ENCODE measurements around the gene ATG16L2.
A peak's percentile ranks its signal among the peaks of the same experiment; 100 is the strongest.
"Not testable (repeated sequence)": the region's sequence is repeated elsewhere in the genome, so short reads cannot be mapped to it uniquely, and the experiment has no call there.

Gene ATG16L2

GRCh38 chr11:72786305-72787215, 27.7 kb upstream of the ATG16L2 start:
- H3K27me3 Mint-ChIP-seq: no peaks in the 10 kb centered on the region
- H3K4me3 Mint-ChIP-seq: no peak overlapping the region
- ATAC-seq: no peak
- H3K27ac Mint-ChIP-seq: peak overlapping the region; percentile 74
- no peaks in the 10 kb centered on the region for H3K9me3 Mint-ChIP-seq
- peaks cover 41% of the 10 kb centered on the region for H3K4me1 Mint-ChIP-seq
- no peaks in the 10 kb centered on the region for H3K36me3 Mint-ChIP-seq

GRCh38 chr11:72787216-72788104, 26.8 kb upstream of the ATG16L2 start:
- H3K9me3 Mint-ChIP-seq: no peaks in the 10 kb centered on the region
- peak; percentile 74 for ATAC-seq
- H3K4me1 Mint-ChIP-seq: peaks cover 38% of the 10 kb centered on the region
- H3K4me3 Mint-ChIP-seq: no peak overlapping the region
- no peaks in the 10 kb centered on the region for H3K27me3 Mint-ChIP-seq
- peak overlapping the region; percentile 74 for H3K27ac Mint-ChIP-seq
- no peaks in the 10 kb centered on the region for H3K36me3 Mint-ChIP-seq

GRCh38 chr11:72788241-72788640, 26.0 kb upstream of the ATG16L2 start:
- H3K27me3 Mint-ChIP-seq: no peaks in the 10 kb centered on the region
- H3K36me3 Mint-ChIP-seq: no peaks in the 10 kb centered on the region
- H3K4me1 Mint-ChIP-seq: peaks cover 39% of the 10 kb centered on the region
- H3K4me3 Mint-ChIP-seq: no peak overlapping the region
- ATAC-seq: no peak
- H3K9me3 Mint-ChIP-seq: no peaks in the 10 kb centered on the region
- peak overlapping the region; percentile 74 for H3K27ac Mint-ChIP-seq

- Mint-ChIP-seq H3K36me3 (no peaks in the 10 kb centered on the region), H3K4me1 (peaks cover 51% of the 10 kb centered on the region), H3K4me3 (no peak overlapping the region), H3K27ac (peak overlapping the region; percentile 51), H3K27me3 (no peaks in the 10 kb centered on the region), H3K9me3 (no peaks in the 10 kb centered on the region)
- no peak for ATAC-seq
Measured at GRCh38 chr11:72789493-72790131, 24.6 kb upstream of the ATG16L2 start.

- ATAC-seq, H3K27ac Mint-ChIP-seq, H3K9me3 Mint-ChIP-seq, H3K4me3 Mint-ChIP-seq, H3K36me3 Mint-ChIP-seq, H3K27me3 Mint-ChIP-seq: not testable (repeated sequence)
- H3K4me1 Mint-ChIP-seq: peaks cover 56% of the 10 kb centered on the region
Measured at GRCh38 chr11:72791228-72791627, 23.0 kb upstream of the ATG16L2 start.

- peaks cover 44% of the 10 kb centered on the region for H3K4me1 Mint-ChIP-seq
Measured at GRCh38 chr11:72792437-72793021, 21.7 kb upstream of the ATG16L2 start.

GRCh38 chr11:72793076-72793424, 21.2 kb upstream of the ATG16L2 start:
- Mint-ChIP-seq H3K9me3 (no peaks in the 10 kb centered on the region), H3K4me1 (peaks cover 39% of the 10 kb centered on the region), H3K27ac (peak overlapping the region; percentile 97), H3K36me3 (no peaks in the 10 kb centered on the region), H3K27me3 (no peaks in the 10 kb centered on the region), H3K4me3 (peak overlapping the region; percentile 97)
- no peak for ATAC-seq

More at GRCh38 chr11:72792437-72793021, 21.7 kb upstream of the ATG16L2 start:
- H3K36me3 Mint-ChIP-seq: no peaks in the 10 kb centered on the region
- peak overlapping the region; percentile 11 for H3K4me3 Mint-ChIP-seq
- H3K27ac Mint-ChIP-seq: peak overlapping the region; percentile 97
- no peak for ATAC-seq
- H3K9me3 Mint-ChIP-seq: no peaks in the 10 kb centered on the region
- no peaks in the 10 kb centered on the region for H3K27me3 Mint-ChIP-seq

GRCh38 chr11:72793425-72794367, 20.5 kb upstream of the ATG16L2 start, which contains the start of gene STARD10:
Gene STARD10, minus strand, starts transcription at chr11:72794047. Its CDS starts 12,866 bp downstream, at chr11:72781181.
- H3K4me1 Mint-ChIP-seq: peaks cover 36% of the 10 kb centered on the region
- peak within 1 kb of the TSS; percentile 97 for H3K27ac Mint-ChIP-seq
- no peaks in the 10 kb centered on the region for H3K9me3 Mint-ChIP-seq
- H3K4me3 Mint-ChIP-seq: peak within 1 kb of the TSS; percentile 97
- peak; percentile 98 for ATAC-seq
- H3K27me3 Mint-ChIP-seq: no peaks in the 10 kb centered on the region
- H3K36me3 Mint-ChIP-seq: no peaks in the 10 kb centered on the region

- Mint-ChIP-seq H3K9me3 (no peaks in the 10 kb centered on the region), H3K4me1 (peaks cover 24% of the 10 kb centered on the region), H3K4me3 (no peak overlapping the region), H3K27me3 (no peaks in the 10 kb centered on the region), H3K27ac (peak overlapping the region; percentile 5), H3K36me3 (no peaks in the 10 kb centered on the region)
- no peak for ATAC-seq
Measured at GRCh38 chr11:72798361-72798760, 15.8 kb upstream of the ATG16L2 start.

GRCh38 chr11:72799441-72799840, 14.8 kb upstream of the ATG16L2 start:
- H3K9me3 Mint-ChIP-seq: no peaks in the 10 kb centered on the region
- H3K36me3 Mint-ChIP-seq: no peaks in the 10 kb centered on the region
- no peak overlapping the region for H3K27ac Mint-ChIP-seq
- no peaks in the 10 kb centered on the region for H3K27me3 Mint-ChIP-seq
- ATAC-seq: no peak
- H3K4me1 Mint-ChIP-seq: peaks cover 15% of the 10 kb centered on the region
- no peak overlapping the region for H3K4me3 Mint-ChIP-seq

GRCh38 chr11:72802822-72803221, 11.4 kb upstream of the ATG16L2 start:
- Mint-ChIP-seq H3K27me3 (no peaks in the 10 kb centered on the region), H3K36me3 (peaks cover 5% of the 10 kb centered on the region), H3K4me1 (peaks cover 12% of the 10 kb centered on the region), H3K27ac (no peak overlapping the region), H3K9me3 (no peaks in the 10 kb centered on the region), H3K4me3 (no peak overlapping the region)
- no peak for ATAC-seq

GRCh38 chr11:72805216-72805615, 9.0 kb upstream of the ATG16L2 start:
- Mint-ChIP-seq H3K9me3 (no peaks in the 10 kb centered on the region), H3K36me3 (peaks cover 8% of the 10 kb centered on the region), H3K4me3 (no peak overlapping the region), H3K27ac (no peak overlapping the region), H3K27me3 (no peaks in the 10 kb centered on the region), H3K4me1 (peaks cover 11% of the 10 kb centered on the region)
- ATAC-seq: no peak

GRCh38 chr11:72806378-72806777, 7.8 kb upstream of the ATG16L2 start:
- H3K4me3 Mint-ChIP-seq, ATAC-seq, H3K9me3 Mint-ChIP-seq, H3K27me3 Mint-ChIP-seq, H3K27ac Mint-ChIP-seq: not testable (repeated sequence)
- H3K4me1 Mint-ChIP-seq: peaks cover 17% of the 10 kb centered on the region
- H3K36me3 Mint-ChIP-seq: peaks cover 15% of the 10 kb centered on the region

All from stimulated activated memory B cell treated with anti-CD40 and anti-IgM and Interleukin-4, amounts not matched to agents 10 μg/mL and 1 μg/mL and 100 μg/mL, for 72 hours (primary cell).